Activated T-helper 17 cell treated with anti-CD3 and anti-CD28 coated beads, Interleukin-2, amount 50 U/mL, for 72 hours (primary cell): Measurements from ENCODE around the gene PCSK7. TPM values are rescaled to one million over a fixed set of nuclear protein-coding genes. Genes with fewer than 3 reads are reported as not detected.
"Not testable (repeated sequence)": the region's sequence is repeated elsewhere in the genome, so short reads cannot be mapped to it uniquely, and the experiment has no call there.

Source experiments
- ATAC-seq: fragments of 150-1000 bp; cut with Tn5 transposase; replicated peaks from 2 replicates; pipeline ENCODE4 v1.10.0; 2021; ENCODE audit warnings: mild to moderate bottlenecking, moderate library complexity
- H3K27ac Mint-ChIP-seq: one replicate; pipeline ENCODE4 v1.8.0; 2022; ENCODE audit warnings: mixed read lengths
- H3K27me3 Mint-ChIP-seq: one replicate; pipeline ENCODE4 v1.8.0; 2022; ENCODE audit warnings: mixed read lengths
- H3K36me3 Mint-ChIP-seq: one replicate; pipeline ENCODE4 v1.8.0; 2022; ENCODE audit warnings: low read depth, mild to moderate bottlenecking, mixed read lengths
- H3K4me1 Mint-ChIP-seq: one replicate; pipeline ENCODE4 v1.8.0; 2022; ENCODE audit warnings: mixed read lengths
- H3K4me3 Mint-ChIP-seq: one replicate; pipeline ENCODE4 v1.8.0; 2022; ENCODE audit warnings: mild to moderate bottlenecking, mixed read lengths
- H3K9me3 Mint-ChIP-seq: one replicate; pipeline ENCODE4 v1.8.0; 2022; ENCODE audit warnings: mixed read lengths
- total RNA-seq, 2 donors: library from RNA; stranded (reverse); gene quantifications; one replicate each; pipeline ENCODE4 v1.2.3, GENCODE V29; 2022

Gene PCSK7
- total RNA-seq, 2 donors from 2014 or later: 101 to 106 TPM

DNA sequence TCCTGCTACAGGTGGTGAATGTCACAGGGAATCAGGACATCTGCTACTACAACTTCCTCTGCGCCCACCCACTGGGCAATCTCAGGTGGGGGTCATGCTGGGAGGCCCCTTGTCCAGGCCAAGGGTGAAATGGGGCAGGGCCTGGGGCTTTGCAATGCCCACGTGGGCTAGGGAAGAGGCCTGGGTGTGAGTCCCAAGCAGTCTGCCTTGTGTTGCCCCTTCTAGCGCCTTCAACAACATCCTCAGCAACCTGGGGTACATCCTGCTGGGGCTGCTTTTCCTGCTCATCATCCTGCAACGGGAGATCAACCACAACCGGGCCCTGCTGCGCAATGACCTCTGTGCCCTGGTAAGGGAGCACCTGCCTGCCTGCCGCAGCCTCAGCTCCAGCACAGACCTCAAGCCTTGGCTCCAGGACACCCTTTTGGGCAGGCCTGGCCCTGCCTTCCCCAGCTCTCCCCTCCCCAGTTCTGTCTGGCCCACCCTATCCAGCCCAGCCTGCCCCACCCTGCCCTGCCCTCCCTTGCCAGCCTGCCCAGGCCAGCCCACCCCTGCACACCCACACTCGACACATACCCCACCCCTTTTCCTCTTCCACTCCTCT is 41.8 kb downstream of the PCSK7 start:
- no peaks in the 10 kb centered on the region for H3K9me3 Mint-ChIP-seq
- no peak overlapping the region for H3K4me3 Mint-ChIP-seq
- ATAC-seq: no peak
- H3K4me1 Mint-ChIP-seq: peaks cover 5% of the 10 kb centered on the region
- H3K27me3 Mint-ChIP-seq: no peaks in the 10 kb centered on the region
- H3K36me3 Mint-ChIP-seq: peaks cover 13% of the 10 kb centered on the region
- H3K27ac Mint-ChIP-seq: no peak overlapping the region

DNA sequence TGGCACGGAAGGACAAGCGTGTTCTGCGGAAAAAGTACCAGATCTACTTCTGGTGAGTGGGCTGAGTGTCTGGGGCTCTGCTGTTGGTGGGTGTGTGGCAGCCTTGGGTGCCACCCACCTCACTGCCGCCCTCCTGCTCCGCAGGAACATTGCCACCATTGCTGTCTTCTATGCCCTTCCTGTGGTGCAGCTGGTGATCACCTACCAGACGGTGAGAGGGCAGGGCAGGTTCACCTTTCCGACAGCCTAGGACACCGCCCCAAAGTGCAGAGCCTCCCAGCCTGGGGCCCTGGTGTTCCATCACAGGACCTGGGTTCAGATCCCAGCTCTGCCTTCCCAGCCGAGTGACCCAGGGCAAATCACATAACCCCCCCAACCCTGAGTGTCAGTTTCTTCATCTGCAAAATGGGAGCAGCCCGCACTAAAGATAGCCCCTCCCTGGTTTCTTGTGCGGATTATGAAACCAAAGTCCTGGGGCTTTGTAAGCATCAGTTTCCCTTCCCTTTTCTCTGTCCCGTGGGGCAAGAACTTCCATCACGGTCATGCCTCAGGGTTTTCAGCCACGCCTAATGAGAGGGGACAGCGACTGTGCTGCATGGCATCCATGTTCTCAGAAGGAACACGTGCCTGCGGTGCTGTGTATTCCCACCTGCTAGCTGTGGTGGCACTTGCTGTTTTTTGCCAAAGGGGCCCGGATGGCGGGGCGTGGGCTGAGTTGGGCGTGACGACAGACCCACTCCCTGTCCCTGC is 42.5 kb downstream of the PCSK7 start:
- H3K4me1 Mint-ChIP-seq: peaks cover 5% of the 10 kb centered on the region
- H3K36me3 Mint-ChIP-seq: peaks cover 13% of the 10 kb centered on the region
- H3K9me3 Mint-ChIP-seq: no peaks in the 10 kb centered on the region
- H3K27me3 Mint-ChIP-seq: no peaks in the 10 kb centered on the region
- H3K4me3 Mint-ChIP-seq: no peak overlapping the region
- H3K27ac Mint-ChIP-seq: no peak overlapping the region
- ATAC-seq: no peak

DNA sequence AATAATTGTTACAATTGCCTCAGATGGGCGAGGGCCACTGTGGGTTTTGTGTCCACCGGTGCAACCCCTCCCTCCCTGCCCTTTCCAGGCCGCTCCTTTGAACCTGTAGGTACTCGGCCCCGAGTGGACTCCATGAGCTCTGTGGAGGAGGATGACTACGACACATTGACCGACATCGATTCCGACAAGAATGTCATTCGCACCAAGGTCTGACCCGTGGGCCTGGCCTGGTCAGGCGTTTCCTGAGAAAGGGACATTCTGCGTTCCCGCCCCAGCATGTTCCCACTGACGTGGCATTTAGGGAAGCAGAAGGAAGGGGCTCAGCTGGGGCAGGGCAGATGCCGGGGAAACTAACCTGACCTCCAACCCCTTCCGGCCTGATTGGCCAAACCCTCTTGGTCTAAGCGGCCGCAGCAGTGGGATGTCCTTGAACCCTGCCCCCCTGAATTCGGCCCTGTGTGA is 43.2 kb downstream of the PCSK7 start:
- Mint-ChIP-seq H3K36me3 (peaks cover 16% of the 10 kb centered on the region), H3K4me3 (no peak overlapping the region), H3K27ac (no peak overlapping the region), H3K4me1 (peaks cover 5% of the 10 kb centered on the region), H3K9me3 (no peaks in the 10 kb centered on the region), H3K27me3 (no peaks in the 10 kb centered on the region)
- no peak for ATAC-seq

DNA sequence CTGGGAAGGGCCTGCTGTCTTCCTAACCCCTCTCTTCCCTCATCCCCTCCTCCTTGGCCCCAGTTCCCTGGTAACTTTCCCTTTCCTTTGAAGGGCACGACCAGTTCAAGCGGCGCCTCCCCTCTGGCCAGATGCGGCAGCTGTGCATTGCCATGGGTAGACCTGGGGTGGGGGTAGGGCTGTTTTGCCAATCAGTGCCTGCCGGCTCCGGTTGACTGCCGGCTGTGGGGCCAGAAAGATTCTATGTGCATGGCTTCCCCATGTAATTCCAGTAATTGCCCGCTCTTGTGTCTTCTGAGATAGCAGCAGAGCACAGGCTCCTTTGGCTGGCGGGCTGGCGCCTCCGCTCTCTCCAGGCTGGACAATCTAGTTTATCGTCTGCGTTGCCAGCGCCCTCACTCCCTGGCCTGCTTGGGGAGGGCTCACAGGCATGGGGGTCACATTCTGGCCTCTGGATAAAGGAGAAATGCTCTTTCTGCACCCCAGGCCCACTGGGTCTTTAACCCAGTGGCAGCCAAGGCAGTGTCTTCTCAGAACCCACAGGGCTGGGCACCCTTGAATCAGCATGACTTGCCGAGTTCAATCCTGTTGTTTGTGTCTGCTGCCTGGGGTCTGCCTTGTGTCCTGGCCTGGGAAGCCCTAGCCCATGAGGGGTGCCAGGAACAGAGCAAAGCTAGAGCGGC is 43.9 kb downstream of the PCSK7 start:
- H3K36me3 Mint-ChIP-seq: peaks cover 13% of the 10 kb centered on the region
- H3K4me1 Mint-ChIP-seq: peaks cover 1% of the 10 kb centered on the region
- H3K9me3 Mint-ChIP-seq: no peaks in the 10 kb centered on the region
- no peak overlapping the region for H3K4me3 Mint-ChIP-seq
- H3K27me3 Mint-ChIP-seq: no peaks in the 10 kb centered on the region
- ATAC-seq: no peak
- H3K27ac Mint-ChIP-seq: no peak overlapping the region

DNA sequence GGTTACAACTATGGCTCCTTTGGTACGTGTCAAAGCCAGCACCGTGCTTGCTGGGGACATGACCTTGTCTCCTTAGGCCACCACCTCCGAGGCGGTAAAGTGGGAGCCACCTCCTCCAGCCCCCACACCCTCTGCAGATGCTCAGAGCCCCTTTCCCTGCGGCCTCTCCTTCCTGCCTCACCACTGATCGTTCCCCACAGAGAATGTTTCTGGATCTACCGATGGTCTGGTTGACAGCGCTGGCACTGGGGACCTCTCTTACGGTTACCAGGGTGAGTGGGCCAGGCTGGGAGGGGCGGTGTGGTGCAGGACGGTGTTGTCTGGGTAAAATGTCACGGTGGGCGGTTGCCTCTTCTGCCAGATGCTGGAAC is 44.5 kb downstream of the PCSK7 start:
- no peaks in the 10 kb centered on the region for H3K9me3 Mint-ChIP-seq
- H3K4me1 Mint-ChIP-seq: no peaks in the 10 kb centered on the region
- H3K27ac Mint-ChIP-seq: no peak overlapping the region
- H3K4me3 Mint-ChIP-seq: no peak overlapping the region
- H3K27me3 Mint-ChIP-seq: no peaks in the 10 kb centered on the region
- ATAC-seq: no peak
- H3K36me3 Mint-ChIP-seq: peaks cover 11% of the 10 kb centered on the region

DNA sequence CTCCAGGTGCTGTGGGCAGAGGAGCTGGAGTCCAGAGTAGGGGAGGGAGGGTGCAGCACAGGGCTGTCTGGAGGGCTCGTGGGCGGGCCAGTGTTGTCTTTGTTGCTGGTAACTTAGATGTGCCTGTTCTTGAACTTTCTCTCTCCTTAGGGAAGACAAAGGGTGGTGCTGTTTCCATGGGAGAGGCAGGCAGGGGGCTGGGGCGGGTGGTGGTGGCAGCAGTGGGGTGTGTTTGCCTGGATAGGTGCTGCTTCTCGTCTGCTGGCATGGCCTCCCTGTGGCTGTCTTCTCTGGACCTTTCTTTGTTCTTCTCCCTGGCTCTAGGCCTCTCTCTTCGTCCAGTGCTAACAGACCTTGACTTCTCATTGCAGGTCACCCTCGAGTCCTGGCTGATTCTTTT is 44.9 kb downstream of the PCSK7 start:
- H3K4me3 Mint-ChIP-seq: no peak overlapping the region
- H3K4me1 Mint-ChIP-seq: no peaks in the 10 kb centered on the region
- H3K27me3 Mint-ChIP-seq: no peaks in the 10 kb centered on the region
- peaks cover 7% of the 10 kb centered on the region for H3K36me3 Mint-ChIP-seq
- ATAC-seq: no peak
- H3K9me3 Mint-ChIP-seq: no peaks in the 10 kb centered on the region
- H3K27ac Mint-ChIP-seq: no peak overlapping the region

GRCh38 chr11:117186431-117186761 is 45.5 kb downstream of the PCSK7 start:
- Mint-ChIP-seq H3K4me3 (no peak overlapping the region), H3K27me3 (no peaks in the 10 kb centered on the region), H3K36me3 (peaks cover 5% of the 10 kb centered on the region), H3K4me1 (no peaks in the 10 kb centered on the region), H3K9me3 (no peaks in the 10 kb centered on the region), H3K27ac (no peak overlapping the region)
- no peak for ATAC-seq

- Mint-ChIP-seq H3K9me3 (no peaks in the 10 kb centered on the region), H3K36me3 (peaks cover 5% of the 10 kb centered on the region), H3K27ac (peak overlapping the region; percentile 22), H3K27me3 (no peaks in the 10 kb centered on the region), H3K4me1 (peaks cover 3% of the 10 kb centered on the region), H3K4me3 (no peak overlapping the region)
- ATAC-seq: no peak
Observed at GRCh38 chr11:117185736-117186430, 46.0 kb downstream of the PCSK7 start.

DNA sequence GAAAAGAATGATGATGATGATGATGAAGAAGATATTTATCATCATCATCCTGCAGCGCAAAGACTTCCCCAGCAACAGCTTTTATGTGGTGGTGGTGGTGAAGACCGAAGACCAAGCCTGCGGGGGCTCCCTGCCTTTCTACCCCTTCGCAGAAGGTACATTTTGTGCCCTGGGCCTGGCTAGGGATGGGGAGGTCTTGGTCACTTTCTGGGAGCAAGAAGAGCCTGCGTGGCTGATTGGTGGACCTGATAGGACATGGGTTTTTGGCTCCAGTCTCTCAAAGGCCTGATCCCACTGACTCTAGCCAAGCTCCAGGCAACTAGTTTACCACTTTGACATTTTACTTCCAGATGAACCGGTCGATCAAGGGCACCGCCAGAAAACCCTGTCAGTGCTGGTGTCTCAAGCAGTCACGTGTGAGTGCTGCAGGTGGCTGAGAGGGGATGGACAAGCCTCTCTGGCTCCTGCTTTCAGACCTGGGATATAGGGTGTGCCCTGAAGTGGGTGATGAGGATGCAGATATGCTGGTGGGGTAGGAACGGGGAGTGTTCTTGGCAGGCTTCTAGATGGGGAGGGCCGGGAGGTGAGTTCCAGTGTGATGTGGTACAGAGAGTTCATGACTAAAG is 48.0 kb downstream of the PCSK7 start:
- Mint-ChIP-seq H3K4me1 (peaks cover 18% of the 10 kb centered on the region), H3K4me3 (no peak overlapping the region), H3K27ac (no peak overlapping the region), H3K36me3 (peaks cover 5% of the 10 kb centered on the region), H3K27me3 (no peaks in the 10 kb centered on the region), H3K9me3 (no peaks in the 10 kb centered on the region)
- ATAC-seq: no peak

GRCh38 chr11:117183178-117183577 is 48.7 kb downstream of the PCSK7 start:
- H3K9me3 Mint-ChIP-seq, H3K27ac Mint-ChIP-seq, H3K4me3 Mint-ChIP-seq, H3K36me3 Mint-ChIP-seq, ATAC-seq, H3K27me3 Mint-ChIP-seq: not testable (repeated sequence)
- H3K4me1 Mint-ChIP-seq: peaks cover 18% of the 10 kb centered on the region

GRCh38 chr11:117182551-117182935 is 49.3 kb downstream of the PCSK7 start:
- Mint-ChIP-seq H3K36me3 (peaks cover 5% of the 10 kb centered on the region), H3K27me3 (no peaks in the 10 kb centered on the region), H3K4me3 (no peak overlapping the region)

GRCh38 chr11:117181586-117182550 is 50.0 kb downstream of the PCSK7 start:
- H3K4me1 Mint-ChIP-seq: peaks cover 25% of the 10 kb centered on the region
- no peaks in the 10 kb centered on the region for H3K9me3 Mint-ChIP-seq
- H3K27me3 Mint-ChIP-seq: no peaks in the 10 kb centered on the region
- peaks cover 5% of the 10 kb centered on the region for H3K36me3 Mint-ChIP-seq
- ATAC-seq: no peak
- no peak overlapping the region for H3K27ac Mint-ChIP-seq
- no peak overlapping the region for H3K4me3 Mint-ChIP-seq

More at GRCh38 chr11:117182551-117182935, 49.3 kb downstream of the PCSK7 start:
- no peak for ATAC-seq
- Mint-ChIP-seq H3K9me3 (no peaks in the 10 kb centered on the region), H3K4me1 (peaks cover 25% of the 10 kb centered on the region), H3K27ac (no peak overlapping the region)
